ENCODE data around the gene ASH1L. TPM values are rescaled to one million over a fixed set of nuclear protein-coding genes. Genes with fewer than 3 reads are reported as not detected.
"Not testable (repeated sequence)": the region's sequence is repeated elsewhere in the genome, so short reads cannot be mapped to it uniquely, and the experiment has no call there.

The ASH1L gene
- total RNA-seq, 1 donor from 2014 or later = 28.5 TPM

DNA sequence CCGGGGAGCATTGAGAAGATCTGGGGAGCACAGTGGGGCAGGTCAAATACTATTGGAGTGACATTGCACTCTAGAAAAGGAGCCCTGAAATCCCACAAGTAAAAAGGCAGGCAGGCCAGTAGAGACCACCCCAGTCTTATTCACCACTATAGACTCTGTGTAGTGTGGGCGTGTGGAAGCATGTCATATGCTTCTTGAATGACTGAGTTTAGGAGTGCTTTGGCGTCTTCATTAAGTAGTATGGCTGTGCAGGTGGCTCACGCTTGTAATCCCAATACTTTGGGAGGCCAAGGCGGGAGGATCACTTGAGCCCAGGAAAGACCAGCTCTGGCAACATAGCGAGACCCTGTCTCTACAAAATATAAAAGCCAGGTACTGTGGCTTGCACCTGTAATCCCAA is 21.2 kb upstream of the ASH1L start:
- H3K36me3 Mint-ChIP-seq (ENCODE audit: low read depth, unreplicated experiment); H3K4me1 Mint-ChIP-seq (ENCODE audit: unreplicated experiment); H3K9me3 Mint-ChIP-seq (ENCODE audit: unreplicated experiment); H3K27ac Mint-ChIP-seq (ENCODE audit: unreplicated experiment); DNase-seq (ENCODE audit: low spot score); H3K4me3 Mint-ChIP-seq (ENCODE audit: unreplicated experiment); H3K27me3 Mint-ChIP-seq (ENCODE audit: unreplicated experiment): not testable (repeated sequence)

DNA sequence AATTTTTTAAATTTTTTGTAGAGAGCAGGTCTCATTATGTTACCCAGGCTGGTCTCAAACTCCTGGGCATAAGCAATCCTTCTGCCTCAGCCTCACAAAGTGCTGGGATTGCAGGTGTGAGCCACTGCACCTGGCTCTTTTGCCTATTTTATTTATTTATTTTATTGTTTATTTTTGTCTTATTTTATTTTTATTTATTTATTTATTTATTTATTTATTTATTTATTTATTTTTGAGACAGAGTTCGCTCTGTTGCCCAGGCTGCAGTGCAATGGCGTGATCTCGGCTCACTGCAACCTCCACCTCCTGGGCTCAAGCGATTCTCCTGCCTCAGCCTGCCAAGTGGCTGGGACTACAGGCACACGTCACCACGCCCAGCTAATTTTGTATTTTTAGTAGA is 13.0 kb upstream of the ASH1L start:
- H3K4me1 Mint-ChIP-seq (ENCODE audit: unreplicated experiment); H3K9me3 Mint-ChIP-seq (ENCODE audit: unreplicated experiment); H3K27me3 Mint-ChIP-seq (ENCODE audit: unreplicated experiment); DNase-seq (ENCODE audit: low spot score); H3K36me3 Mint-ChIP-seq (ENCODE audit: low read depth, unreplicated experiment); H3K27ac Mint-ChIP-seq (ENCODE audit: unreplicated experiment); H3K4me3 Mint-ChIP-seq (ENCODE audit: unreplicated experiment): not testable (repeated sequence)

DNA sequence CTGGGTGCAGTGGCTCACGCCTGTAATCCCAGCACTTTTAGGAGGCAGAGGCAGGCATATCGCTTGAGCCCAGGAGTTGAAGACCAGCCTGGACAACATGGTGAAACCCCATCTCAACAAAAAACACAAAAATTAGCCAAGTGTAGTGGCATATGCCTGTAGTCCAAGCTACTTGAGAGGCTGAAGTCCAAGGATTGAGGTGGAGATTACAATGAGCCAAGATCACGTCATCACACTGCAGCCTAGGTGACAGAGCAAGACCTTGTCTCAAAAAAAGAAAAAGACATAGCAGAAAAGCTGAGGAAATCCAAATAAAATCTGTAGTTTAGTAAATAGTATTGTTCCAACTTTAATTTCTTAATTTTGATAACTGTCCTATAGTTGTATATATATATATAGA is 11.5 kb upstream of the ASH1L start:
- Mint-ChIP-seq H3K36me3 (ENCODE audit: low read depth, unreplicated experiment) (no peaks in the 10 kb centered on the region), H3K27me3 (ENCODE audit: unreplicated experiment) (peaks cover 1% of the 10 kb centered on the region), H3K9me3 (ENCODE audit: unreplicated experiment) (no peaks in the 10 kb centered on the region), H3K27ac (ENCODE audit: unreplicated experiment) (no peak overlapping the region), H3K4me1 (ENCODE audit: unreplicated experiment) (no peaks in the 10 kb centered on the region), H3K4me3 (ENCODE audit: unreplicated experiment) (no peak overlapping the region)
- no peak for TF ChIP-seq CTCF (IDR thresholded peaks at IDR 0.05; ENCODE audit: unreplicated experiment)
- no peak for DNase-seq (ENCODE audit: low spot score)

GRCh38 chr1:155570593-155570990 is 8.0 kb upstream of the ASH1L start:
- peaks cover 4% of the 10 kb centered on the region for H3K36me3 Mint-ChIP-seq (ENCODE audit: low read depth, unreplicated experiment)
- no peak for TF ChIP-seq CTCF (IDR thresholded peaks at IDR 0.05; ENCODE audit: unreplicated experiment)
- no peak overlapping the region for H3K4me3 Mint-ChIP-seq (ENCODE audit: unreplicated experiment)
- H3K27me3 Mint-ChIP-seq (ENCODE audit: unreplicated experiment) = peaks cover 1% of the 10 kb centered on the region
- H3K4me1 Mint-ChIP-seq (ENCODE audit: unreplicated experiment) = no peaks in the 10 kb centered on the region
- H3K27ac Mint-ChIP-seq (ENCODE audit: unreplicated experiment) = no peak overlapping the region
- DNase-seq (ENCODE audit: low spot score) = no peak
- no peaks in the 10 kb centered on the region for H3K9me3 Mint-ChIP-seq (ENCODE audit: unreplicated experiment)

- no peak overlapping the region for H3K4me3 Mint-ChIP-seq (ENCODE audit: unreplicated experiment)
- no peak overlapping the region for H3K27ac Mint-ChIP-seq (ENCODE audit: unreplicated experiment)
- no peak for DNase-seq (ENCODE audit: low spot score)
- H3K36me3 Mint-ChIP-seq (ENCODE audit: low read depth, unreplicated experiment) = peaks cover 5% of the 10 kb centered on the region
- no peaks in the 10 kb centered on the region for H3K9me3 Mint-ChIP-seq (ENCODE audit: unreplicated experiment)
- TF ChIP-seq CTCF (IDR thresholded peaks at IDR 0.05; ENCODE audit: unreplicated experiment) = no peak
- H3K4me1 Mint-ChIP-seq (ENCODE audit: unreplicated experiment) = no peaks in the 10 kb centered on the region
- H3K27me3 Mint-ChIP-seq (ENCODE audit: unreplicated experiment) = peaks cover 1% of the 10 kb centered on the region
Observed at GRCh38 chr1:155569988-155570592, 7.5 kb upstream of the ASH1L start.

DNA sequence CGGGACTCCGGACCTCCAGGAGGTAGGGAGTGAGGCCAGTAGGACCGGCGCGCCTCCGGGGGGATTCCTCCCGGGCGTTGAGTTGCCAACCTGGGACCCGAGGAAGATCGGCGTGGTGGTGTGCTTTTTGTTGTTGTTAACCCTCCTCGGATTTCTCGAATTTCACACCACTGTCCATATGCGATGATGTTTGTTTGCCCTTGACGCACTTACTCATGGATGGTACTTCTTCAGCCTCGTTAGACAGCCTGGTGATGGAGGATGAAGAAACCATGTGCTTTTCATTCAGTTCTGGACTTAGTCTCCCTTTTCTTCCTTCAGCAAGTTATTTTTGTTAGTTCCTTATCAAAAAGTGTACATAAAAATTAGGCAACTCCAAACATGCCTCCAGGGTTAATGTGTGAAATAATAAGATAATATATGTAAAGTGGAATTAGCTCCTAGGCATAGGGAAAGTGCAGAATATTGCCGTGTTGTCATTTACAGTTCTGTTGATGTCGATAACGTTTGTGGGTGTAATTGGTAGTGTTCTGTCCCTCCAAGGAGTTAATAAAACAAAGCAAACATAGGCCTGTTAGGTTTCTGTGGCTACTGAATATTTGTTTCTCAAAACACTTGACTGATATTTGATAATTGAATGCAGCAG is 897 bp upstream of the ASH1L start:
- not testable (repeated sequence) for H3K9me3 Mint-ChIP-seq (ENCODE audit: unreplicated experiment); DNase-seq (ENCODE audit: low spot score)
- Mint-ChIP-seq H3K4me3 (ENCODE audit: unreplicated experiment) (peak overlapping the region; percentile 99), H3K27ac (ENCODE audit: unreplicated experiment) (peak overlapping the region; percentile 98), H3K27me3 (ENCODE audit: unreplicated experiment) (peaks cover 13% of the 10 kb centered on the region), H3K4me1 (ENCODE audit: unreplicated experiment) (peaks cover 15% of the 10 kb centered on the region), H3K36me3 (ENCODE audit: low read depth, unreplicated experiment) (peaks cover 13% of the 10 kb centered on the region)

- DNase-seq (ENCODE audit: low spot score) = peak; percentile 72
- H3K27me3 Mint-ChIP-seq (ENCODE audit: unreplicated experiment) = peaks cover 13% of the 10 kb centered on the region
Observed at GRCh38 chr1:155561779-155562580, 623 bp downstream of the ASH1L start.

More at GRCh38 chr1:155561779-155562580, 623 bp downstream of the ASH1L start:
- H3K4me3 Mint-ChIP-seq (ENCODE audit: unreplicated experiment) = peak overlapping the region; percentile 96
- H3K27ac Mint-ChIP-seq (ENCODE audit: unreplicated experiment) = peak overlapping the region; percentile 91
- peaks cover 13% of the 10 kb centered on the region for H3K36me3 Mint-ChIP-seq (ENCODE audit: low read depth, unreplicated experiment)
- peaks cover 15% of the 10 kb centered on the region for H3K4me1 Mint-ChIP-seq (ENCODE audit: unreplicated experiment)
- H3K9me3 Mint-ChIP-seq (ENCODE audit: unreplicated experiment) = not testable (repeated sequence)

Data from endothelial cell (in vitro differentiated cells).